ENCODE data around the gene ZBTB20.

ZBTB20 gene

GRCh38 chr3:114363554-114364202 lies 783.4 kb downstream of the ZBTB20 start:
- no peaks in the 10 kb centered on the region for H3K9me3 Mint-ChIP-seq
- no peak overlapping the region for H3K4me3 Mint-ChIP-seq
- no peak overlapping the region for H3K27ac Mint-ChIP-seq
- no peaks in the 10 kb centered on the region for H3K36me3 Mint-ChIP-seq (ENCODE audit: low read depth)
- H3K27me3 Mint-ChIP-seq (ENCODE audit: low read depth), result no peaks in the 10 kb centered on the region
- no peak for DNase-seq (ENCODE audit: low spot score)
- H3K4me1 Mint-ChIP-seq (ENCODE audit: low read depth), result peaks cover 2% of the 10 kb centered on the region

DNA sequence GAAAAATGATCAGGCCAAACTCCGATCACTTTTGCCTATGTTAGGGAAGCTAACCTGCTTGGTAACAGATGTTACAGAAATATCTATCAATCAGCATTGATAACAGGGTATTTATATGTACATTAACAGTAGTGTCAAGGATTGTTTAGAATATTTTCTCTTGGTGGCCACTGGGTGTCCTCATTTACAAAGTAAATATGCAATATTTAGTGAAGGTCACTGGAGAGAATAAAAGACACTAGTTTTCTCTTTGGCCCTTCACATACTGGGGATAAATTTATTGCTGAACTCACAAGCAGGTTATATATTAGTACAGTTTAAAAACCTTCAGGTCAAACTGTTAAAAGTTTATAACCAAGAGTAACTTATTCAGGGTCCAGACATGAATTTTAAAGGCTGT lies 784.3 kb downstream of the ZBTB20 start:
- Mint-ChIP-seq H3K27ac (no peak overlapping the region), H3K9me3 (no peaks in the 10 kb centered on the region), H3K27me3 (ENCODE audit: low read depth) (no peaks in the 10 kb centered on the region), H3K36me3 (ENCODE audit: low read depth) (no peaks in the 10 kb centered on the region), H3K4me1 (ENCODE audit: low read depth) (peaks cover 2% of the 10 kb centered on the region), H3K4me3 (no peak overlapping the region)
- DNase-seq (ENCODE audit: low spot score), result no peak

DNA sequence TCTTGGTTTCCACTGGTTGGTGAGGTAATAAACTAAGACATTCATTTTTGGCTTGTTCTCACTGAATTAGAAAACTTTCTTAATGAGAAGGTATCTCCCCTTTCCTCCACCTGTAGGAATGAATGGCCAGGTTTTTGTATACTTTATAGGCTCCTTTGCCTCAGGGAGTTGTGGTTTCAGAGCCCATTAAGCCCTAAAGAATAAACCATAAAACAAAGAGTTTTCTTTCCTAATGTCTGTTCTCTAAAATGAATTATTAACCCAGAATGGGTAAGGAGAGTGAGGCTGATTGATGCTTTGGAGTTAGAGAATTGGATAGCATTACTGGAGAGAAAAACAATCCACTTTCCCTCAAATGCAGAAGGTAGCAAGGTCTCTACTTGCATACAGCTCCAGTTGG lies 785.7 kb downstream of the ZBTB20 start:
- Mint-ChIP-seq H3K4me1 (ENCODE audit: low read depth) (peaks cover 2% of the 10 kb centered on the region), H3K27ac (no peak overlapping the region), H3K4me3 (no peak overlapping the region), H3K36me3 (ENCODE audit: low read depth) (no peaks in the 10 kb centered on the region), H3K9me3 (no peaks in the 10 kb centered on the region), H3K27me3 (ENCODE audit: low read depth) (no peaks in the 10 kb centered on the region)
- DNase-seq (ENCODE audit: low spot score), result no peak

GRCh38 chr3:114356525-114356924 lies 790.6 kb downstream of the ZBTB20 start:
- no peak for DNase-seq (ENCODE audit: low spot score)
- Mint-ChIP-seq H3K4me3 (no peak overlapping the region), H3K4me1 (ENCODE audit: low read depth) (no peaks in the 10 kb centered on the region), H3K36me3 (ENCODE audit: low read depth) (no peaks in the 10 kb centered on the region), H3K27me3 (ENCODE audit: low read depth) (no peaks in the 10 kb centered on the region), H3K9me3 (no peaks in the 10 kb centered on the region), H3K27ac (no peak overlapping the region)

- Mint-ChIP-seq H3K27ac (no peak overlapping the region), H3K4me3 (no peak overlapping the region), H3K9me3 (no peaks in the 10 kb centered on the region), H3K27me3 (ENCODE audit: low read depth) (no peaks in the 10 kb centered on the region), H3K4me1 (ENCODE audit: low read depth) (no peaks in the 10 kb centered on the region), H3K36me3 (ENCODE audit: low read depth) (no peaks in the 10 kb centered on the region)
- no peak for DNase-seq (ENCODE audit: low spot score)
These were observed 791.0 kb downstream of the ZBTB20 start for GRCh38 chr3:114356066-114356465.

GRCh38 chr3:114355653-114356052 lies 791.4 kb downstream of the ZBTB20 start:
- Mint-ChIP-seq H3K36me3 (ENCODE audit: low read depth) (no peaks in the 10 kb centered on the region), H3K27ac (no peak overlapping the region), H3K27me3 (ENCODE audit: low read depth) (no peaks in the 10 kb centered on the region), H3K9me3 (no peaks in the 10 kb centered on the region), H3K4me3 (no peak overlapping the region), H3K4me1 (ENCODE audit: low read depth) (no peaks in the 10 kb centered on the region)
- DNase-seq (ENCODE audit: low spot score), result no peak

DNA sequence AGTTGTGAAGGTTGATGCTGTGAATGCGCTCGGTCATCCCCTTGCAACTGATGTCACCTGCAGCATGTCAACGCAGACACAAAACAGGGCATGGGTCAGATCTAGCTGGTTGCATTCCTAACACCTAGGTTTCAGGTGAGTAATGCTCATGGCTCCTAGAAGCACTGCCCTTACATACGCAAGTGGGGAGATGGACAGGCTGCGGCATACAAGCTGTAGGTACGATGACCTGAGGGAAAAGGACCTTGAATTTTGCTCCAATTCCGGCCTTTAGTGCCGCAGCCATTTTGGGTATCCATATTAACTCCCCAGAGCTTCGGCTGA lies 795.3 kb downstream of the ZBTB20 start:
- H3K4me3 Mint-ChIP-seq, result no peak overlapping the region
- H3K36me3 Mint-ChIP-seq (ENCODE audit: low read depth), result no peaks in the 10 kb centered on the region
- DNase-seq (ENCODE audit: low spot score), result no peak
- H3K9me3 Mint-ChIP-seq, result no peaks in the 10 kb centered on the region
- H3K27me3 Mint-ChIP-seq (ENCODE audit: low read depth), result no peaks in the 10 kb centered on the region
- H3K27ac Mint-ChIP-seq, result no peak overlapping the region
- H3K4me1 Mint-ChIP-seq (ENCODE audit: low read depth), result no peaks in the 10 kb centered on the region

DNA sequence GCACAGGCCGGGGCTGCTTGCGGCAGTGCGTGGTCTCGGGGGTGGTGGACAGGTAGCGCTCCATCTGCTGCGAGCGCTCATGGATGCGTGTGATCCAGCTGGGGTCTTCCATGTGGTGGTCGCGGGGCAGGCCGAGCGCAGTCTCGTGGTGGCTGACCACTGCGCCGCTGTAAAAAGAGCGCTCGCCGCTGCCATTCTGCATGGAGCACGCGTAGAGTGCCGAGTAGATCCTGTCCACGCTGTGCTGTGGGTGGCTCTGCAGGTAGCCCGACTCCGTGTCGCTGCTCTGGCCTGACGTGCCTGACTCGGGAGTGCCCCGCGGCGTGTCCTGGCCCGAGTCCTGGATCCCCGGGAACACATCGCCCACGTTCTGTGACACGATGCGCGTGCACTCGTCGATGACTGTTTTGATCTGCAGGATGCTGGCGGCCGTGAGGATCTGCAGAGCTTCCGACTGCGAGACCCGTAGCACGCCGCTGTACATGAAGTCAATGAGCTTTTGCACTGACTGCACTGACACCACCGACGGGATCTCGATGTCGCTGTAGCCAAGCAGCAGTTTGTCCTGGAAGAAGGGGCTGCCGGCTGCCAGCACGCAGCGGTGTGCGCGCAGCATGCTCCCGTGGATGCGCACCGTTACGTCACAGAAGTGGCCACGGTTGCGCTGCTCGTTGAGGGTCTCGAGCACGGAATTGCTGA lies 795.8 kb downstream of the ZBTB20 start:
- H3K27ac Mint-ChIP-seq, result no peak overlapping the region
- H3K27me3 Mint-ChIP-seq (ENCODE audit: low read depth), result no peaks in the 10 kb centered on the region
- H3K9me3 Mint-ChIP-seq, result no peaks in the 10 kb centered on the region
- DNase-seq (ENCODE audit: low spot score), result no peak
- no peaks in the 10 kb centered on the region for H3K36me3 Mint-ChIP-seq (ENCODE audit: low read depth)
- H3K4me3 Mint-ChIP-seq, result no peak overlapping the region
- no peaks in the 10 kb centered on the region for H3K4me1 Mint-ChIP-seq (ENCODE audit: low read depth)

- H3K4me1 Mint-ChIP-seq (ENCODE audit: low read depth), result peaks cover 2% of the 10 kb centered on the region
- H3K4me3 Mint-ChIP-seq, result no peak overlapping the region
- no peaks in the 10 kb centered on the region for H3K27me3 Mint-ChIP-seq (ENCODE audit: low read depth)
- H3K9me3 Mint-ChIP-seq, result no peaks in the 10 kb centered on the region
- DNase-seq (ENCODE audit: low spot score), result no peak
- H3K36me3 Mint-ChIP-seq (ENCODE audit: low read depth), result no peaks in the 10 kb centered on the region
- no peak overlapping the region for H3K27ac Mint-ChIP-seq
These were observed 796.4 kb downstream of the ZBTB20 start for GRCh38 chr3:114350690-114351089.

DNA sequence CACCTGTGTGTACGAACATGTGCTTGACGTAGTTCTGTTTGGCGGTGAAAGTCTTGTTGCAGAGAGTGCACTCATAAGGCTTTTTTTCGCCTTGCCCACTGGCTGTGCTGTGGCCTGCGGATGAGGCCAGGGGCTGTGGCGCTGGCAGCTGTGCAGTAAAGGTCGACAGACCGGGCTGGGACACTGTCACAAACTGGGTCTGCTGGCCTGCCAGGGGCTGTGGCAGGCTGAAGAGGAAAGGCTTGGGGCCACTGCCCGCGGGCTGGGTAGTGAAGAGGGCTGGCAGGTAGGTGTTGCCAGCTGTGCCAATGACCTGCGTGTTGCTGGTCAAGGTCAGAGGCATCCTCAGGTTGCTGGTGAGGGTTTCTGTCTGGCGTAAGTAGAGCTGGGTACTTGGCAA lies 796.8 kb downstream of the ZBTB20 start:
- no peaks in the 10 kb centered on the region for H3K36me3 Mint-ChIP-seq (ENCODE audit: low read depth)
- no peak for DNase-seq (ENCODE audit: low spot score)
- H3K4me3 Mint-ChIP-seq, result no peak overlapping the region
- H3K27me3 Mint-ChIP-seq (ENCODE audit: low read depth), result no peaks in the 10 kb centered on the region
- H3K9me3 Mint-ChIP-seq, result no peaks in the 10 kb centered on the region
- peaks cover 3% of the 10 kb centered on the region for H3K4me1 Mint-ChIP-seq (ENCODE audit: low read depth)
- H3K27ac Mint-ChIP-seq, result no peak overlapping the region

- H3K36me3 Mint-ChIP-seq (ENCODE audit: low read depth), result no peaks in the 10 kb centered on the region
These were observed 802.6 kb downstream of the ZBTB20 start for GRCh38 chr3:114344492-114344891.

GRCh38 chr3:114338651-114339357 lies 808.3 kb downstream of the ZBTB20 start:
- Mint-ChIP-seq H3K36me3 (ENCODE audit: low read depth) (peaks cover 4% of the 10 kb centered on the region), H3K27ac (peak overlapping the region; percentile 66), H3K4me1 (ENCODE audit: low read depth) (peaks cover 13% of the 10 kb centered on the region), H3K9me3 (peaks cover 3% of the 10 kb centered on the region), H3K27me3 (ENCODE audit: low read depth) (no peaks in the 10 kb centered on the region), H3K4me3 (no peak overlapping the region)
- no peak for DNase-seq (ENCODE audit: low spot score)

More at GRCh38 chr3:114344492-114344891, 802.6 kb downstream of the ZBTB20 start:
- Mint-ChIP-seq H3K4me3 (no peak overlapping the region), H3K27ac (no peak overlapping the region), H3K9me3 (no peaks in the 10 kb centered on the region), H3K27me3 (ENCODE audit: low read depth) (no peaks in the 10 kb centered on the region), H3K4me1 (ENCODE audit: low read depth) (peaks cover 4% of the 10 kb centered on the region)
- no peak for DNase-seq (ENCODE audit: low spot score)

GRCh38 chr3:114336857-114337256 lies 810.2 kb downstream of the ZBTB20 start:
- peaks cover 4% of the 10 kb centered on the region for H3K36me3 Mint-ChIP-seq (ENCODE audit: low read depth)
- peaks cover 19% of the 10 kb centered on the region for H3K4me1 Mint-ChIP-seq (ENCODE audit: low read depth)
- DNase-seq (ENCODE audit: low spot score), result no peak
- H3K27ac Mint-ChIP-seq, result no peak overlapping the region
- H3K9me3 Mint-ChIP-seq, result peaks cover 3% of the 10 kb centered on the region
- no peak overlapping the region for H3K4me3 Mint-ChIP-seq
- H3K27me3 Mint-ChIP-seq (ENCODE audit: low read depth), result no peaks in the 10 kb centered on the region

DNA sequence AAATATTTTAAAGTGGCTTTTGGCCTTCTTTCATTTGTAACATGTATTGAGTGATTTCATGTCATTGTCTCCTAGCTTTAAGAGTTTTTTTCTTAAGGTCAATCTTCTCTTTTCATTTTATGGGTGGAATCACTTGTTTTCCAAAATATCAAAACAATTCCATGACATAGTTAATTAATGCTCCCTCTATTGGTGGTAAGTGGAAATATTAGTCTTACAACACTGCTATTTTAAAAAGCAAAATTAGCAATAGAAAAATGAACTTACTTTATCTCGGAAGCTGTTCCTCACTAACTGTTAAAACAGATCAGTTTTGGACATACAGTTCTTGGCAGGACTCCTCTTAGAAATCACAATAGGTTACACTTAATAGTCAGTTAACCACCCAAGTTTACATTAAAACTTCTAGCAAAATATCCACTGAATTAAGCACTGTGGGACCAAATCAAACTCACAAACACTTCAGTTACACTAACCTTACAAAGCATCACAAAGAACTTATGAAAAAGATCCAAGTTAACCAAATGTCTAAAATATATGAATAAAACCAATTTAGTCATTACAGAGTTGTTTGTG lies 810.9 kb downstream of the ZBTB20 start:
- Mint-ChIP-seq H3K4me3 (no peak overlapping the region), H3K4me1 (ENCODE audit: low read depth) (peaks cover 19% of the 10 kb centered on the region), H3K9me3 (peaks cover 3% of the 10 kb centered on the region), H3K27me3 (ENCODE audit: low read depth) (no peaks in the 10 kb centered on the region), H3K27ac (no peak overlapping the region), H3K36me3 (ENCODE audit: low read depth) (peaks cover 4% of the 10 kb centered on the region)
- no peak for DNase-seq (ENCODE audit: low spot score)

Data from T-helper 2 cell treated with Interferon-gamma antibody and Interleukin-4, amounts not matched to agents 5 μg/mL and 100 μg/mL, for 36 hours (primary cell).